ENCODE measurements around the gene TMEM86B.

GRCh38 chr19:55259540-55260210 lies 31.1 kb upstream of the TMEM86B start:
- TF ChIP-seq EZH2 (IDR thresholded peaks at IDR 0.05; ENCODE audit: insufficient read depth, low read length) (no peak), CTCF (IDR thresholded peaks at IDR 0.05; ENCODE audit: insufficient read depth, low read depth, low read length) (no peak)
